Stimulated activated CD4-positive, alpha-beta T cell treated with anti-CD3 and anti-CD28 coated beads, Interleukin-15, amount 100 ng/mL, for 24 hours (primary cell): ENCODE measurements around the gene NAT8L.

ENCODE experiments used
- DNase-seq: peaks from one replicate; pipeline ENCODE4 v3.0.0-alpha.2; 2020

The NAT8L gene

GRCh38 chr4:2076908-2077536 lies 17.9 kb downstream of the NAT8L start:
- DNase-seq, result no peak

GRCh38 chr4:2077537-2078460 lies 18.7 kb downstream of the NAT8L start:
- DNase-seq, result no peak

GRCh38 chr4:2078584-2078983 lies 19.5 kb downstream of the NAT8L start:
- no peak for DNase-seq

DNA sequence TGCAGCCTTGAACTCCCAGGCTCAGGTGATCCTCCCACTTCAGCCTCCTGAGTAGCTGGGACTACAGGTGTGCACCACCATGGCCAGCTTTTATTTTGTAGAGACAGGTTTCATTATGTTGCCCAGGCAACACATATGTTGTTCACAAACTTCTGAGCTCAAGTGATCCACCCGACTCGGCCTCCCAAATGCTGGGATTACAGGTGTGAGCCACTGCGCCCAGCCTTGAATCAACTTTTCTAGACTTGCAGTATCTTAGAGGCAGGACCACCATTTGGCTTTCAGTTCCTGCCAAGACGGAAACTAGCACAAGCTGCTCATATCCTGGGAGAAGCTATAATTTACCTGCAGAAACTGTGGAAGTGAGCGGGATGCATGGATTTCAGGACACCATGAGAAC lies 19.9 kb downstream of the NAT8L start:
- DNase-seq, result no peak

DNA sequence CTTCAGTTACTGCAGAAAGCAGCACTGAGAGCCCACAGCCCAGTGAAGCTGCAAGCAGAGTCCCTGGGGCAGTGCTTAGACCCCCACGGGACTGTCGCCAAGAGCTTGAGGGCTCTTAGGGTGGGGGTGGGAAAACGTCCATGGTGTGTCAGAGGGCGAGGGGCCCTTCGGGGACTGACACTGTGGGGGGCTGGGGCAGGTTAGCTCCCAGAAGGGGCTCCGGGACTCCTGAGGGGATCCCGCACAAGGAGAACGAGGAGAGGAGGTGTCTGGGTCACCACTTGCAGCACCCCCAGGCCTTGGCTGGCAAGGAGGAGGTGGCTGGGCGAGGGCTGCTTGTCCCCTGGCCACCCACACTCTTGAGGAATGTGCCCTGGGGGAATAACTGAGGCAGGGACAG lies 20.8 kb downstream of the NAT8L start:
- DNase-seq, result no peak

DNA sequence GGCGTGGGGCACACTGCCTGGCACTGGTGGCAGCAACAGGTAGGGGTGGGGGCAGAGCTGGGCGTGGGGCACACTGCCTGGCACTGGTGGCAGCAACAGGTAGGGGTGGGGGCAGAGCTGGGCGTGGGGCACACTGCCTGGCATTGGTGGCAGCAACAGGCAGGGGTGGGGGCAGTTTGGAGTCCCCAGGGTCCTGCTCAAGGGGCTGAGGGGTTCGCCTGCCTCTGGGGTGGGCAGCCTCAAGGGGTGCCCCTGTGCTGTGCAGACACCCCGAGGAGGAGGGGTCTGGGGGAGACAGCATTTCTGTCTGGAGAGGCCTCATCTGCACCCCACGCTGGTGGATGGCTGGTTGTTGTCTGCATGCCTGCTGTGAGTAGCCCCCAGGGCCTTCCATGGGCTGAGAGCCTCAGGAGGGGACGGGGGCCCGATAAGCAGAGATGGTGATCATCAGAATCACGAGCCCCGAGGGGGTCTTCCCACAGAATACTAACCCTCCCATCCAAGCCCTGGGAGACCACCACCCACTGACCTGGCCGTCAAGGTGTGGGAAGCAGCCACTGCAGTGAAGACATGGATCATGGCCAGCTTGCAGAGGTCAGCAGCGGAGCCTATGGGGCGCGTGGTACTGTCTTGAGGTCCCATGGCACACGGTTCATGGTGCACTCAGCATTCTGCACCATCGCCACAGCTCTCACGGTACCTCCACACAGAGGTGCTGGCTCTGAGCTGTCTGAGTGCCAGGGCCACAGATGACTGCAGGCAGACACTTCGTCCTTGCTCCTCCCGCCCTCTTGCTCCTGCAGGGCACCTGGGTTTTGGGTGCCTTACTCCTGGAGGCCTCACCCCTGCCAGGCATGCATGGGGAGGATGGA lies 21.5 kb downstream of the NAT8L start:
- no peak for DNase-seq

GRCh38 chr4:2081540-2081939 lies 22.4 kb downstream of the NAT8L start:
- DNase-seq, result no peak

GRCh38 chr4:2082118-2082517 lies 23.0 kb downstream of the NAT8L start:
- DNase-seq, result no peak

DNA sequence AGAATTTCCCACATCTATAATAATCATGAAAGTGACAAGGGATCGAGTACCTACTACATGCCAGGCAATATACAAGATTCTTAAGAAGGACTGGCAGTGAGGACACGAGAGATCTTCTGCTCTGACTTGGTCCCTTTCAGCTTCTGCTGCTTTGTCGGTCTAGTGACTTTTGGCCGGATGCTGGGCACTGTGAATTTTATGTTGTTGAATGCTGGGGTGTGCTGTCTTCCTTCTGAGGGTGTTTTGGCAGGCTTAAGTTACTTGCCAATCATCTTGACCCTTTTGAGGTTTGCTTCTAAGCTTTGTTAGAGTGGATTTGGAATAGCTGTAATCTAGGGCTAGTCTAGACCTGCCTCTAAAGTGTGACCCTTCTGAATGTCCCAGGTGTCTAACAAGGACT lies 23.5 kb downstream of the NAT8L start:
- no peak for DNase-seq

DNA sequence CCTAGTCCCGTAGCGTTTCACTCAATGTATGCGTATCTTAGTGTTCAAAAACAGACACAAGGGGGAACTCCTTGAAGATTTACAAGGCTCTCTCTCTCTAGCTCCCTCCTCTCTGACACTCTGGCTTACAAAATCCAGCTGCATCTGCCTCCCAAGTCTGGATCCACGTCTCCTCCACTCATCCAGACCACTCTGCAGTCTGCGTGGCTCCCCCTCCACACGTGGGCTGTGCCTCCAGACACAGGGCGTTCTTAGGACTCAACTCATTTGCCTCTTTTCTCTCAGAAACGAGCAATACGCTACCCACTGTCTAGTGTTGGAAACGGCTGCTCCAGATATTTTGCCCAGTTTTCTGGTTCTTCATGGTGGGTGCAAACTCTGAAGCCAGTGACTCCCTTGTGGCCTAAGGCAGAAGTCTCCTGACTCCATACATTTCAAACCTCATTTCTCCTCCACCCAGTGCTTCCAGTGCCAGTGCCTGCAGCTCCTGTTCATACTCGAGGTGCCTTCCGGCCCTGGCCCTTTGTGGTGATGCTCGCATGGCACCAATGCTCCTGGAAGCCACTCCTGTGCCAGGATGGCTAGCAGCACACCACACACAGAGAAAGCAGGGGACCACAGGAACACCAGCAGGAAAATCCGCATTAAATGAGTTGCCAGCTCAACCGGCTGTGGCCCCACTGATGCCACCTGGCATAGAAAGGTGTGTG lies 24.1 kb downstream of the NAT8L start:
- no peak for DNase-seq

DNA sequence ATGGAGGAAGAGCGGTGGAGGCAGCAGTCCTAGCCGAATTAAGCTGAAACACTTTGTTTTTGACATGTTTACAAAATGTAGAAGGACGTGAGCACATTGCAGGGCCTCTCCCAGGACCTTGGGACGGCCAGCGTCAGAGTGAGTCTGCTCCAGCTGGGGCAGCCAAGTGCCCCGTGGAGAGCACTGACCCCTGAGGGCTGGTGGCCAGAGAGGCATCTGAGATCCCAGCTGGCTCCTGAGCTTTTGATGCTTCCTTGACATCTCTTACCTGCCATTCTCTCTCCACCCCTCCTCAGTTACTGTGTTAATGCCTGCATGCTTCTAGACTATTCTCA lies 24.7 kb downstream of the NAT8L start:
- no peak for DNase-seq

- DNase-seq, result no peak
Measured at GRCh38 chr4:2084316-2084715, 25.2 kb downstream of the NAT8L start.

- DNase-seq, result no peak
Measured at GRCh38 chr4:2085496-2085901, 26.4 kb downstream of the NAT8L start.

DNA sequence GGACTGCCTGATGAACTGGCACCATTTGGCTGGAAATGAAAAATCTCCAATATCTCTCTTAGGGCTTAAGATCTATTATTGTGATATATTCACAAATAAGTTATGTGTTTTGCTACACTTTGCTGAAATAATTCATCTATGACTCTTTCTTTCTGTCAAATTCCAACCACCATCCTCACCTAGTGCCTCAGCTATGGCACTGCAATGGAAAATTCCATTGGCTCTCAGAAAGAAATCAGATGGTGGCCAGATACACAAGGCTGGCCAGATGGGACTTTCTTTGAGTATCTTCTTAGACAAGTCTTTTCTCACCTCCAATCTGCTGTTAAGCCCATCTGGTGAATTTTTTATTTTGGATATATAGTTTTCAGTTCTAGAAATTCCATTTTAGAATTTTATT lies 28.0 kb downstream of the NAT8L start:
- DNase-seq, result no peak

- DNase-seq, result no peak
Measured at GRCh38 chr4:2089222-2089621, 30.1 kb downstream of the NAT8L start.

GRCh38 chr4:2090642-2091041 lies 31.5 kb downstream of the NAT8L start:
- no peak for DNase-seq

DNA sequence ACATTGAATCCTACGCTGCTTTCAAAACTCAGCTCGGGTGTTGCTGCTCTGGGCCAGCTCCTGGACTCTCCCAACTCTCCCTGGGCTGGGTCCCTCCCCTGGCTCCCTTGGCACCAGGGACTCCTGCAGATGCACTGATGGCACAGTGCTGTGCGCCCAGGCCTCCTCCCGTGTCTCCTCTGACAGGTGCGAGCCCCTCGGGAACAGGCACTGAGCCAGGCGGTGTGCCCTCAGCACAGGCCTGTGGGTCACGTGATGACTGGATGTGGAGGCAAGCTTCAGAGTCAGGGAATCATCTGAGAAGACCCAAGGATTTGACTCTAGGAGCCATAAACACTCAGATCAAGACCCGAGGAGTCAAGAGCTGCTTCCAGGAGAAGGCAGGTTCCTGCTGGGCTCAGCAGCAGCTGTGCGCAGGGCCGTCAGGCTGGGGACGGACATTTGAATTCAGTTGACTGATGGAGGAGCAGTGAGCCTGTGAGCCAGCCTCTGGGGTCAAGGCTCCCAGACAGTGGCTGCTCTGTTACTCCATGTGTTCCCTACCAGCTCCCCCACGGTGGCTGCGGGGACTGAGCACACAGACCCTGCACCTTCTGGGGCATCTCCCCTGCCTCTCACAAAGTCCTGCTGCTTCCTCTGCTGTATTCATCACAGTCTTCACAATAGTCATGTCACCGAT lies 33.0 kb downstream of the NAT8L start:
- DNase-seq, result no peak

GRCh38 chr4:2092669-2093053 lies 33.5 kb downstream of the NAT8L start:
- DNase-seq, result no peak

GRCh38 chr4:2093265-2093664 lies 34.1 kb downstream of the NAT8L start:
- DNase-seq, result no peak

- DNase-seq, result no peak
Measured at GRCh38 chr4:2094545-2094944, 35.4 kb downstream of the NAT8L start.

GRCh38 chr4:2095236-2096072 lies 36.3 kb downstream of the NAT8L start:
- DNase-seq, result no peak
